Activated CD4-positive, alpha-beta T cell treated with anti-CD3 and anti-CD28 coated beads, Interleukin-10, Interleukin-2, amounts not matched to agents 100 ng/mL and 50 ng/mL, durations not matched to agents 16 hours and 8 hours (primary cell): ENCODE results near the gene FBXO11.

Source experiments
- DNase-seq: peaks from one replicate; pipeline ENCODE4 v3.0.0-alpha.2; 2020

The FBXO11 gene

DNA sequence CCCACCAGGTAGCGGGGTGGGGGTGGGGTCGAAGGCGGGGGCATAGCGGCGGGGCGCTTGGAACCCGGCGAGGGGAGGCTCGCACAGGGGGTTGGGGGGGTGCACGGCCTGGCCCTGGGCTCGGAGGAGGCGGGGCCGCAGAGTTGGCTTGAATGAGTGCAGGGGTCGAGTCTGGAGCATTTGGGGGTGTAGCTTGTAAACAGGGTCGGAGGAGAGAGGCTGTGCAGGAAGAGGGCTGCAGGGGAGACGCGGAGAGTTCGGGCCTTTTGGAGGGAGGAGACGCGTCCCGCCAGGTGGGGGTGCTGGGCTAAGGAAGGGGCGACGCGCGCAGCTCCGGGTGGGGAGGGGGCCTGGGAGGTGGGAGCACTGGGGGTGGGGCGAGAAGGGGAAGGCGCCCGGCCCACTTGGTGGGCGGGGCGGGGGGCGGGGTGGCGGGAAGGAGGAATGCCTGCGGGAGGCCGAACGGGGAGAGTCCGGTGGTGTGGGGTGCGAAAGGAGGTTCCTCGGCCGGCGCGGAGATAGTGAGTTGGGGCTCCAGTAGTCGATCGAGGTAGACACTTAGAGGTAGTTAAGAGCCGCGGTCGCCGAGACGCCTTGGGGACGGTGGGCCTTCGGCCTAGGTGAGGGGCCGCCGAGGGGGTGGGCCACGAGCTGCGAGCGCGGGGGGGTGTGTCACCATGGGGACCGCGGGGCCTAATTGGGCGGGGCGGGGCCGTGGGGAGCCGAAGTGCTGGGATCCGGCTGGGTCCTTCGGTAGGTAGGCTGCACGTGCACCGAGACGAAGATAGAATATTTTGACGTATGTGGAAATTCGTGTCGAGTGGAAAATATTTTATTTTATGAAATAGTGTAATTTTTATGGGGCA, 122.6 kb downstream of the FBXO11 start:
- peak; percentile 77 for DNase-seq

- peak; percentile 94 for DNase-seq
Observed at GRCh38 chr2:47782671-47783485, 123.4 kb downstream of the FBXO11 start, which contains the start of gene MSH6. Gene MSH6, plus strand, starts transcription at chr2:47783145. Its CDS starts 89 bp downstream, at chr2:47783234.

DNA sequence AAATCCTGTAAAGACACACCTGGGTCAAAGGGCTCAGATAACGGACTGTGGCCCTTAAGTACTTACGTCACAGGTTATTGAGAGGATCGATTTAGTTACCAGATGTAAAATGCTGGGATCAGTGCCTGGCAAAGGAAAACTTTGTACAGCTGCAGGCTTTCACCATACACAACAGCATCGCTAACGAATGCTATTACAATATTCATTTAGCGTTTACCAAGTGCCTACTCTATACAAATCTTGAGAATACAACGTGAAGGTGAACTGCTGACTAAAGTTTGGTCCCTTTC, 124.0 kb downstream of the FBXO11 start:
- no peak for DNase-seq

DNA sequence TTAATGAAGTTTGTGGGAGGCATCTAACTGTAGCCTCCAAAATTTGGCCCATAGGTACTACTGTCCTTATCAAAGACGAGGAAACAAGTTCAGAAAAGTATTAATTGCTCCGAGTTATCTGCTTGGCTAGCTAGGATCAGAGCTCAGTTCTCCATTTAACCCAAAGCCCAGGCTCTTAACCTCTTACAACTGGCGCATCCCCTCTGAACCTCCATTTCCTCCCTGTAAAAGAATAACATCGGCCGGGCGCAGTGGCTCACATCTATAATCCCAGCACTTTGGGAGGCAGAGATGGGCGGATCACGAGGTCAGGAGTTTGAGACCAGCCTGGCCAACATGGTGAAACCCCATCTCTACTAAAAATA, 126.9 kb downstream of the FBXO11 start:
- DNase-seq, result no peak

DNA sequence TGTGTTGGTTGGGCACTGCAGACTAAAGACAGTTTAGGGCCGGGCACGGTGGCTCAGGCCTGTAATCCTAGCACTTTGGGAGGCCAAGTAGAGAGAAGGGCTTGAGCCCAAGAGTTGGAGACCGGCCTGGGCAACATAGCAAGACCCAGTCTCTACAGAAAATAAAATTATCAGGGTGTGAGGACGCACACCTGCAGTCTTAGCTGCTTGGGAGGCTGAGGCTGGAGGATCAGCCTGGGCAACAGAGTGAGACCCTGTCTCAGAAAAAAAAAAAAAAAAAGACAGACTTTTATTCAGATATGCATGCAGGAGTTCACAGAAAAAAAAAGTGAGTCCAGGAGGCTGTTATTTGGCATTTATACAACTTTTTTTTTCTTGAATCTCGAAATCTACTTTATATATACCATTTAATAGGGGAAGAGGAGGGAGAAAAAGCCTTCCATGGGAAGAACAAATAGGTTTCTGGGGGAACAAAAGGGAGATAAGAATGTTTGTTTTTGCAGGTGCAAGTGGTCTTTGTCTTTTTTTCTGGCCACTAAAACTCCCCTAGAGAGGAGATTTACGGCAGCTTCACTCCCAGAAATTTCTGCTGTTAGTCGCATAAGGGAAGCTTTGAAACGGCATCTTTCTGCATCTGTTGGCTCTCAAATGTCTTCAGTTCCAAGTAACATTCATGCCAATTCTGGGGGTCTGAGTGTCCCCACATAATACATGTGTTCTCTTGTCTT, 127.4 kb downstream of the FBXO11 start:
- DNase-seq, result no peak

- DNase-seq, result no peak
Observed at GRCh38 chr2:47777277-47777937, 128.9 kb downstream of the FBXO11 start.

GRCh38 chr2:47774567-47774966, 131.7 kb downstream of the FBXO11 start:
- no peak for DNase-seq

GRCh38 chr2:47772343-47772742, 134.0 kb downstream of the FBXO11 start:
- DNase-seq, result no peak

GRCh38 chr2:47771211-47771610, 135.1 kb downstream of the FBXO11 start:
- DNase-seq, result no peak

DNA sequence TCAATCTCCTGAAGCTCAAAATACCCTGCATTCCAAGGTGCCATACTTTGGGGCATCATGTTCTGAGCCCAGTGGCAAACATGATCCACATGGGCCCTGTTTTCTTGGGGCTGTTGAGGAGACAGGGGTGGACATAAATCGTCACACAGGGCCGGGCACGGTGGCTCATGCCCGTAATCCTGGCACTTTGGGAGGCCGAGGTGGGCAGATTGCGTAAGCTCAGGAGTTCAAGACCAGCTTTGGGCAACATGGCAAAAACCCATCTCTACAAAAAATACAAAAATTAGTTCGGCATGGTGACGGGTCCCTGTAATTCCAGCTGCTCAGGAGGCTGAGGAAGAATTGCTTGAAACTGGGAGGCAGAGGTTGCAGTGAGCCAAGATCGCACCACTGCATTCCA, 137.0 kb downstream of the FBXO11 start:
- DNase-seq, result no peak

DNA sequence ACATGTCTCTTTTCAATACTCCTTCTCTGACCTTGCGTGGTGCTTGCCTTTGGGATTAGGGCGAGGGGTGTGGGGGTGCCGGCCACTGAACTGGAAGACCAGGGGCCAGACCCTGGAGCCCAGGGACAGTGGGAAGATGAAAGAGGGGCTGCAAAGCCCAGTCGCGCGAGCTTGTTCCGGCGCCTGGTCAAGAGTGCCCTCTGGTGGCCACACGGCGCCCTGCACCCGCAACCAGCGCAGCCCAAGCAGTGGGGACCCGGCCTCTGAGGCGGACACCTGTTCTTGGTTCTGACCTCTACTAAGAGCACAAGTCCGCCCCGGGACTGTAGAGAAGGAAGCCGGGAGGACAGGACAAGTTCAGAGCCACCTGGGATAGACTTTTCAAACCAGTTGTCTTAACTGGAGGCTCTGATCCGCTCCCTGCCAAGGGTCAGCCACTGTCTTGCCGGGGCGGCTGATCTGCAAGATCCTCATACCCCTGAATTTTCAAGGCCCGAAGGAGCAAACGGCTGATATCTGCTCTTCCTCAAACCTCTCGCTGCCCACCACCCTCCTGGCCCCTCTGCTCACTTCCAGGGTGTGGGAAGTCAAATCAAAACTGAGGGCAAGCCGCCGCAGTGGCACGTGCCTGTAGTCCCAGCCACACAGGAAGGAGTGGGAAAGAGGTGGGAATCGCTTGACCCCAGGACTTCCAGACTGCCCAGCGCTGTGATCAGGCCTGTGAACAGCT, 138.3 kb downstream of the FBXO11 start:
- DNase-seq, result peak; percentile 73

GRCh38 chr2:47767497-47767844, 138.8 kb downstream of the FBXO11 start:
- no peak for DNase-seq

DNA sequence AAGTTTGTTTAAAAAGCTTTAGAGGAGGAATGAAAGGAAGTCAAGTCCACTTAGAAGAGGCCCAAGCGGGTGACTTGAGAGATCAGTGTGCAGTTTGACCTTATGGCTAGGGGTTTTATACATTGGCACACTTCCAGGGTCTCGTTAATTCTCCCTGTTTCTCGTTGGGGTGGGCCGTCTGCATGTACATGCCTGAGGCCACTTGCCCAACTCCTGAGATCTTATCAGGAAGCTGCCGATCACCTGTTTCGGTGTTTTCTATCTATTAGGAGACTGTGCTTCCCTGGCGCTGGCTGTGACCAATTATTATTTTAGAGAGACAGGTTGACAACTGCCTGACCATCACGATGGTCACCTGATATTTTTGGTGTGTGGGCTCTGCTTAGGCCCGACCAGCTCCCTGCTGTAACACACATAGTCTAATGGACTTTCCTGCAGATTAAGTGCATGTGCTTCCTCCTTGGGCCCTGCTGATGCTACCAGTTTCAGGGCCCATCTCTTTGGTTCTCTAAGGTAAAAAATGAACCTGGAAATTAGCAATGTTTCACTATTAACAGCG, 154.4 kb downstream of the FBXO11 start:
- peak; percentile 4 for DNase-seq

DNA sequence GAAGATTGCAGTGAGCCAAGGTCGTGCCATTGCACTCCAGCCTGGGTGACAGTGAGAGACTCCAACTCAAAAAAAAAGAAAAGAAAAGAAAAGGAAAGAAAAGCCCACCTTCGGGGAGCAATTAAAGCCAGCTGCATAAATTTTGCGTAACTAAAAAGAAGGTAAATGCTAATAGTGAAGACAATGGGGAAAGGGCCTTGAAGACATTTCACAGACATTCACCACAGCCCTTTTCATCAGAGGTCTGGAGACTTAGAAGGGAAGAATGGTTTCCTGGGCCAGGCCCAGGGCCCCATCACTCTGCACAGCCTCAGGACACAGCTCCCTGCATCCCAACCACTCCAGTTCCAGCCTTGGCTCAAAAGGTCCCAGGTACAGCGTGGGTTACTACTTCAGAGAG, 158.4 kb downstream of the FBXO11 start:
- no peak for DNase-seq

DNA sequence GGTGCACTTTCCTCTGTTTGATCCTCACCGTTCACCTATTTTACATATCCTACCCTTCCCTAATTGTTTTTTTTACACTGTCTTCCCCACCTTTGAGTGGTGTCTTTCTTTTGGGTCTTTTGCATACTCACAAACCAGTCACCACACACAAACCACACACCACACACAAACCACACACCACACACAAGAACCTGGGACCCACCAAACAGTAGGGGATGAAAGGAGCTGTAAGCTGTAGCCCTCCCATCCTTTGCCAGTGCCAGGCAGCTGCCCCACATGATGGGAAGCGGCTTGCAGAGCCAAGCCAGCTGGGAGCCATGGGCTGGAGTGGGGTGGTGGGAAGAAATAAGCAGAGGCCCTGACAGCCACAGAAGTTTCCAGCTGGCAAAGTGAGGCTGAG, 162.2 kb downstream of the FBXO11 start:
- no peak for DNase-seq

GRCh38 chr2:47741637-47742036, 164.7 kb downstream of the FBXO11 start:
- DNase-seq, result peak; percentile 15

- no peak for DNase-seq
Observed at GRCh38 chr2:47741101-47741500, 165.2 kb downstream of the FBXO11 start.
